KBM-7 (cell line): ENCODE results near the gene GRM3.

Experiments
- DNase-seq: peaks from one replicate; pipeline ENCODE4 v3.0.0-alpha.2; 2015
- in situ Hi-C: fragments of 300-500 bp; cut with MboI; formaldehyde crosslinking; loops from 2 replicates; pipeline ENCODE4 v1.14.3; 2020; ENCODE audit warnings: low sequenced_read_pairs, low pct_unique_long_range_greater_than_20kb, mixed read lengths

Gene GRM3

GRCh38 chr7:86851566-86851965 lies 207.9 kb downstream of the GRM3 start:
- in situ Hi-C loops = no loop called here
- DNase-seq = no peak

- no peak for DNase-seq
- in situ Hi-C loops = no loop called here
Observed at GRCh38 chr7:86863452-86863851, 219.7 kb downstream of the GRM3 start.

- DNase-seq = no peak
- in situ Hi-C loops = no loop called here
Observed at GRCh38 chr7:86867163-86867762, 223.6 kb downstream of the GRM3 start.

GRCh38 chr7:86876146-86876545 lies 232.4 kb downstream of the GRM3 start:
- in situ Hi-C loops = no loop called here
- no peak for DNase-seq

GRCh38 chr7:86884152-86884551 lies 240.4 kb downstream of the GRM3 start:
- no peak for DNase-seq
- in situ Hi-C loops = no loop called here

GRCh38 chr7:86889501-86889900 lies 245.8 kb downstream of the GRM3 start:
- in situ Hi-C loops = no loop called here
- DNase-seq = no peak

GRCh38 chr7:86898171-86898570 lies 254.5 kb downstream of the GRM3 start:
- in situ Hi-C loops = no loop called here
- no peak for DNase-seq

- DNase-seq = no peak
- in situ Hi-C loops = no loop called here
Observed at GRCh38 chr7:86900886-86901285, 257.2 kb downstream of the GRM3 start.

GRCh38 chr7:86904949-86905834 lies 261.5 kb downstream of the GRM3 start:
- DNase-seq = peak; percentile 29
- in situ Hi-C loops = no loop called here

GRCh38 chr7:86908948-86909347 lies 265.2 kb downstream of the GRM3 start:
- no peak for DNase-seq
- in situ Hi-C loops = no loop called here

- DNase-seq = no peak
- in situ Hi-C loops = no loop called here
Observed at GRCh38 chr7:86911659-86912058, 267.9 kb downstream of the GRM3 start.

GRCh38 chr7:86913709-86914108 lies 270.0 kb downstream of the GRM3 start:
- DNase-seq = no peak
- in situ Hi-C loops = no loop called here
